Chondrocyte (in vitro differentiated cells): Measurements from ENCODE around the gene LSP1. TPM values are rescaled to one million over a fixed set of nuclear protein-coding genes. Genes with fewer than 3 reads are reported as not detected.

Experiments used
- DNase-seq: peaks from one replicate; pipeline ENCODE4 v3.0.0; 2021; ENCODE audit warnings: mixed read lengths, low spot score
- H3K27ac Mint-ChIP-seq: one replicate; pipeline ENCODE4 v1.8.0; 2021; ENCODE audit warnings: mild to moderate bottlenecking, moderate library complexity, mixed read lengths; ENCODE audit not compliant: unreplicated experiment
- H3K27me3 Mint-ChIP-seq: 2 replicates; pipeline ENCODE4 v1.8.0; 2021; ENCODE audit warnings: low read depth, mixed read lengths
- H3K36me3 Mint-ChIP-seq: 2 replicates; pipeline ENCODE4 v1.8.0; 2021; ENCODE audit warnings: low read depth, mixed read lengths
- H3K4me1 Mint-ChIP-seq: 2 replicates; pipeline ENCODE4 v1.8.0; 2021; ENCODE audit warnings: low read depth, mild to moderate bottlenecking, mixed read lengths
- H3K4me3 Mint-ChIP-seq: one replicate; pipeline ENCODE4 v1.8.0; 2021; ENCODE audit warnings: mild to moderate bottlenecking, moderate library complexity, mixed read lengths; ENCODE audit not compliant: unreplicated experiment
- H3K9me3 Mint-ChIP-seq: 2 replicates; pipeline ENCODE4 v1.8.0; 2021; ENCODE audit warnings: low read depth, mixed read lengths
- total RNA-seq: library from RNA; stranded (reverse); gene quantifications from 3 replicates; pipeline ENCODE4 v1.2.1, GENCODE V29; 2021
- TF ChIP-seq, protein P1 (sequence below): fragments of 200-600 bp; sonication (generic); IDR thresholded peaks from 2 replicates; pipeline ENCODE4 v1.5.0; 2021; ENCODE audit warnings: antibody characterized with exemption, mild to moderate bottlenecking, moderate library complexity

The LSP1 gene
- total RNA-seq, 1 donor from 2014 or later = 7.4 TPM

DNA sequence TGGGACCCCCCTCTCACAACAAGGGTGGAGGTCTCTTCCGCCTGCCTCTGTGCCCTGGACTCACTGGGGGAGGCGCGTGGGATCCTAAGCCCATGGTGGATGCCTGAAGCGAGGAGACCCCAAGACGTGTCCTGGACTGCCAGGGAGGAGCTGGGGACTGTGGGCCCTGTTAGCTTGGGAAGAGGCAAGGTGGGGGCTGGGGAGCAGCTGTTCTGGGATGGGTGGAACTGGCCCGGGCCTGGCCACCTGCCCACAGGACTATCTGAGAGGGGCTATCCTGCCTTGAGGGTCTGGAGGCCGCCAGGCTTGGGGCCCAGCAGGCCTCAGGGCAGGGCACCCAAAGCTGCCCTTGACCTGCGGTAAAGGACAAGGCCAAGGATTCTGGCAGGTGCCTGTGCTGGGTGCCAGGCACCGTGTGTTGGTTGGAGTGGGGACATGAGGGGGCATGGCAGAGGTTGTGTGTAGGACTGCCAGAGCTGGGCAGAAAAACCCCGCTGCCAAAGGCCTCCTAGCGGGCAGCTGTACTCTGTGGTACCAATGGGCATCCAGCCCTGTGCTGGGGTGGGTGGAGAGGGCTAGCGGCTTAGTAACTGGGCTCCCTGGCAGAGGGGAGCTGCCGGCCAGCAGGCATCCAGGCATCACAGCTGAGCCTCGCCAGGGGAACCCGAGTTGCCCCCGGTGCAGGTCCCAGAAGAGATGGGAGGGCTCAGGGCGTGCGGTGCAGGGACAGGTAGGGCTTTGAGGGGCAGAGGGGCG, 670 bp downstream of the LSP1 start:
- TF ChIP-seq, protein P1, sequence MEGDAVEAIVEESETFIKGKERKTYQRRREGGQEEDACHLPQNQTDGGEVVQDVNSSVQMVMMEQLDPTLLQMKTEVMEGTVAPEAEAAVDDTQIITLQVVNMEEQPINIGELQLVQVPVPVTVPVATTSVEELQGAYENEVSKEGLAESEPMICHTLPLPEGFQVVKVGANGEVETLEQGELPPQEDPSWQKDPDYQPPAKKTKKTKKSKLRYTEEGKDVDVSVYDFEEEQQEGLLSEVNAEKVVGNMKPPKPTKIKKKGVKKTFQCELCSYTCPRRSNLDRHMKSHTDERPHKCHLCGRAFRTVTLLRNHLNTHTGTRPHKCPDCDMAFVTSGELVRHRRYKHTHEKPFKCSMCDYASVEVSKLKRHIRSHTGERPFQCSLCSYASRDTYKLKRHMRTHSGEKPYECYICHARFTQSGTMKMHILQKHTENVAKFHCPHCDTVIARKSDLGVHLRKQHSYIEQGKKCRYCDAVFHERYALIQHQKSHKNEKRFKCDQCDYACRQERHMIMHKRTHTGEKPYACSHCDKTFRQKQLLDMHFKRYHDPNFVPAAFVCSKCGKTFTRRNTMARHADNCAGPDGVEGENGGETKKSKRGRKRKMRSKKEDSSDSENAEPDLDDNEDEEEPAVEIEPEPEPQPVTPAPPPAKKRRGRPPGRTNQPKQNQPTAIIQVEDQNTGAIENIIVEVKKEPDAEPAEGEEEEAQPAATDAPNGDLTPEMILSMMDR = no peak
- no peaks in the 10 kb centered on the region for H3K27me3 Mint-ChIP-seq
- H3K27ac Mint-ChIP-seq = no peak overlapping the region
- no peak overlapping the region for H3K4me3 Mint-ChIP-seq
- H3K36me3 Mint-ChIP-seq = no peaks in the 10 kb centered on the region
- no peaks in the 10 kb centered on the region for H3K4me1 Mint-ChIP-seq
- DNase-seq = no peak
- H3K9me3 Mint-ChIP-seq = no peaks in the 10 kb centered on the region

GRCh38 chr11:1854132-1854948, 1.5 kb downstream of the LSP1 start:
- TF ChIP-seq, protein P1 = no peak
- no peaks in the 10 kb centered on the region for H3K36me3 Mint-ChIP-seq
- no peaks in the 10 kb centered on the region for H3K4me1 Mint-ChIP-seq
- H3K9me3 Mint-ChIP-seq = no peaks in the 10 kb centered on the region
- H3K4me3 Mint-ChIP-seq = no peak overlapping the region
- H3K27me3 Mint-ChIP-seq = no peaks in the 10 kb centered on the region
- H3K27ac Mint-ChIP-seq = no peak overlapping the region
- DNase-seq = no peak

DNA sequence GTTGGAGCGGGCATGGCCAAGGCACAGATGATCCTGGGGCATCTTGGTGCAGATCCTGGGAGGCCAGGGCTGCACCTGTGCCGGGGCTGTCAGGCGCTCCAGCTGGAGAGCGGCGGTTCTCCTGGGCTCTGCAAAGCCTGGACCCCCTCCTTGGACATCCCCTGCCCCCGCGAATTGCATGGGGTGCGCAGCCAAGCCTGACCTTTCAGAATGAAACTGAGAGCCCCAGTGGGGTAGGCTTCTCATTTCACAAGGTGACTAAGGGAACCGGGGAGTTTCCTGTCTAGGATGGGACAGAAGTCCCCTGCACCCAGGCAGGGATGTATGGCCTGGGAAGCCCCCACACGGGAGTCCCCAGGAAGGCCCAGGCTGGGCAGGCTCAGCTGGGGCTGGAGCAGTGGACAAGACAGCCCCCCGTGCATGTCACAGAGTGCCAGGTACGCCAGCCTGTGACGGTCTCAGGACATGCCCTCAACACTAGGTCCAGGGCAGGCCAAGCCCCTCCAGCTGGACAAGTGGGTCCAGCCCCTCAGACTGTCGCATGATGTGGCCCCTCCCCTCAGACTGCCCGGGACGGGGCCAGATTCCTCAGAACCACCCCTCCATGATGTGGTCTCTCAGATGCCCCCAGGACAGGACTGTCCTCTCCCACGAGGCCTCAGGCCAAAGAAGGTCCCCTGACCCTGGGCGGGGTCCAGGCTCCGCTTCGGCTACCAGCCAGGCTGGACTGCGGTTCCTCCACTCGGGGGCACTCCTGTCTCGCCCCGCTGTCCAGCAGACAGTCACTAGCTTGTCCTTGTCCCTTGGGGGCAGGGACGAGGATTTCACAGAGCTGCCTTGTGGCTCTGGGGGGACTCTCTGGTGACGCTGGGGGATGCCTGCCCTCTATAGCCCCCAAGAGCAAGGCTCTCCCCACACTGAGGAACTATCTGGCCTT, 2.3 kb downstream of the LSP1 start:
- Mint-ChIP-seq H3K27ac (no peak overlapping the region), H3K27me3 (no peaks in the 10 kb centered on the region), H3K4me1 (no peaks in the 10 kb centered on the region), H3K36me3 (no peaks in the 10 kb centered on the region), H3K4me3 (no peak overlapping the region), H3K9me3 (no peaks in the 10 kb centered on the region)
- TF ChIP-seq, protein P1 = peak; percentile 28
- no peak for DNase-seq

GRCh38 chr11:1855886-1856265, 3.0 kb downstream of the LSP1 start:
- Mint-ChIP-seq H3K4me3 (no peak overlapping the region), H3K27me3 (no peaks in the 10 kb centered on the region), H3K4me1 (no peaks in the 10 kb centered on the region), H3K9me3 (no peaks in the 10 kb centered on the region), H3K27ac (no peak overlapping the region), H3K36me3 (no peaks in the 10 kb centered on the region)
- DNase-seq = no peak
- TF ChIP-seq, protein P1 = no peak
